Measurements from ENCODE around the gene ARID1B.
A peak's percentile ranks its signal among the peaks of the same experiment; 100 is the strongest.

ARID1B gene

GRCh38 chr6:156866220-156867015, 89.2 kb downstream of the ARID1B start (continued):
- TF ChIP-seq TCF7L2 (IDR thresholded peaks at IDR 0.05; ENCODE audit: borderline replicate concordance, low read depth, low read length) (no peak), ZNF785 (tag by site-specific recombination; IDR thresholded peaks at IDR 0.05) (no peak), SCRT2 (tag by site-specific recombination; IDR thresholded peaks at IDR 0.05) (no peak), ZBTB6 (tag by site-specific recombination; IDR thresholded peaks at IDR 0.05) (no peak), ZEB2 (tag by site-specific recombination; IDR thresholded peaks at IDR 0.05) (0 out of 2 replicates have a peak, but pooled peaks have one; percentile 32), ZBTB26 (tag by site-specific recombination; optimal IDR thresholded peaks at IDR 0.05) (no peak), ZSCAN23 (tag by site-specific recombination; IDR thresholded peaks at IDR 0.05) (no peak), HOXC10 (CRISPR knock-in tag; IDR thresholded peaks at IDR 0.05) (no peak), ZNF366 (tag by site-specific recombination; conservative IDR thresholded peaks at IDR 0.05) (no peak), ZNF184 (tag by site-specific recombination; IDR thresholded peaks at IDR 0.05) (no peak), ZNF600 (tag by site-specific recombination; IDR thresholded peaks at IDR 0.05) (peak; percentile 63; the same call in 1 of the 2 replicates), PATZ1 (tag by site-specific recombination; IDR thresholded peaks at IDR 0.05) (no peak), ZSCAN16 (tag by site-specific recombination; IDR thresholded peaks at IDR 0.05) (no peak), ZSCAN4 (tag by site-specific recombination; IDR thresholded peaks at IDR 0.05) (no peak), ZNF701 (tag by site-specific recombination; IDR thresholded peaks at IDR 0.05) (no peak), MEIS1 (CRISPR knock-in tag; IDR thresholded peaks at IDR 0.05; ENCODE audit: borderline replicate concordance) (no peak), WT1 (tag by site-specific recombination; IDR thresholded peaks at IDR 0.05) (no peak), ZNF155 (tag by site-specific recombination; IDR thresholded peaks at IDR 0.05) (no peak), ZNF18 (tag by site-specific recombination; IDR thresholded peaks at IDR 0.05) (no peak)

- no peaks in the 10 kb centered on the region for H3K36me3 ChIP-seq (ENCODE audit: control insufficient read depth in 2 of 2, insufficient read depth in 1 of 2, low read length in 2 of 2)
- no peak overlapping the region for H3K4me3 ChIP-seq (ENCODE audit: low read depth, low read length)
- H3K27ac ChIP-seq (ENCODE audit: extremely low read depth, low read depth, low read length): no peak overlapping the region
- ChIA-PET CTCF (interaction anchor here (0.6 to 1.2 kb wide), 3 partner anchors 44 to 82 kb away, joined by 3 to 5 read pairs (median 5); no protein-coding TSS in a partner anchor), POLR2A (no interaction called here)
- H3K4me1 ChIP-seq (ENCODE audit: control insufficient read depth, insufficient read depth, low read length): peaks cover 11% of the 10 kb centered on the region
- no peaks in the 10 kb centered on the region for H3K9me3 ChIP-seq (ENCODE audit: control insufficient read depth, insufficient read depth, low read depth, low read length)
- TF ChIP-seq ZNF600 (tag by site-specific recombination; IDR thresholded peaks at IDR 0.05): no peak
- no peak for TF ChIP-seq ZNF362 (tag by site-specific recombination; IDR thresholded peaks at IDR 0.05)
- TF ChIP-seq INSM2 (tag by site-specific recombination; IDR thresholded peaks at IDR 0.05): no peak
- TF ChIP-seq ZNF18 (tag by site-specific recombination; IDR thresholded peaks at IDR 0.05): no peak
- no peak for TF ChIP-seq ZNF549 (tag by site-specific recombination; IDR thresholded peaks at IDR 0.05)
- TF ChIP-seq ZNF610 (tag by site-specific recombination; IDR thresholded peaks at IDR 0.05; ENCODE audit: borderline replicate concordance): no peak
- TF ChIP-seq ZNF266 (tag by site-specific recombination; IDR thresholded peaks at IDR 0.05; ENCODE audit: low read depth): no peak
- no peak for TF ChIP-seq ZBTB20 (tag by site-specific recombination; IDR thresholded peaks at IDR 0.05)
Observed at GRCh38 chr6:156867121-156867520, 89.9 kb downstream of the ARID1B start.

Measured in HEK293 (cell line).